Measurements from ENCODE around the gene SPTBN1. TPM values are rescaled to one million over a fixed set of nuclear protein-coding genes. Genes with fewer than 3 reads are reported as not detected.
A peak's percentile ranks its signal among the peaks of the same experiment; 100 is the strongest.

The SPTBN1 gene
- total RNA-seq, 1 donor from 2014 or later = 217 TPM

DNA sequence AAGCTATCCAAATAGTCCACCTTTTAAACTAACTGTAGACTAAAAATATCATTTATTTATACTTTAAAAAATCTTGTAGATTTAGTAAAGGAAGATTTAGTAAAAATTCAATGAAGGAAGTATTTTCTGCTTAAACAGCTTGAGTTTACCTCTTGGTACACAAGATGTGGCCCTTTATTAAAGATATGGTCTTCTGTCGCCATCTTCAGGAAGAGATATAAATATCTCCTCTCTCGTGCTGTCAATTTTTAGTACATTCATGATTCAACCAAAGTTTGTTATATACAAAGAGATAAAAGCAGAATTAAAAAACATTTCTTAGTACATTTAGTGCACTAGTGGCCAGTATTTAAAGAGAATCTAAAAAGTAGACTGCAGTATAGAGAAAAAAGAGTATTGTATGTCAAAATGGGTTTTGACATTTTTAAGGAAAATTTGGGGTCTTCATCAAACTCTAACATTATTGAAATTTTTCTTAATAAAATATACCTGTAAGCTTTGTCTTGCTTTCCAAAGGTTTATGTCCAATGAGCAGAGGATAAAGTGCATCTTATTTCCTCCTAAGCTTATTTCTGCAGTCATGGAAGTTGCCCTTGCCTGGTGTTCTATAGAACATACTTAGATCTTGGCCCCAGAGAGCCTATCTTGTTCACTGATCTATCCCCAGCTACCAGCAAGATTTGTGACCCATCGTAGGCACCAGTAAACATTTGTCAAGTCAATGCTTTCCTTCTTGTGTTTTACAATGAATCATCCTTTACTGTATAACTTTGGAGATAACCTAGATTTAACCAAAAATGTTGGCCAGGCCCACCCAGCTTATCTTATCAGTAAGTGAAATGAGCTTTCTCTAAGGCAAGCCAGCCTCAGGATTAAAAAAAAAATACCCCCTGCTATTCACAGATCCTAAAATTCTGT is 248.8 kb downstream of the SPTBN1 start:
- Mint-ChIP-seq H3K27ac (ENCODE audit: unreplicated experiment) (no peak overlapping the region), H3K27me3 (ENCODE audit: low read depth) (no peaks in the 10 kb centered on the region), H3K9me3 (peaks cover 2% of the 10 kb centered on the region), H3K36me3 (ENCODE audit: low read depth) (no peaks in the 10 kb centered on the region), H3K4me1 (no peaks in the 10 kb centered on the region), H3K4me3 (no peak overlapping the region)
- DNase-seq (ENCODE audit: low read depth, low spot score) = no peak
- TF ChIP-seq, protein P1, sequence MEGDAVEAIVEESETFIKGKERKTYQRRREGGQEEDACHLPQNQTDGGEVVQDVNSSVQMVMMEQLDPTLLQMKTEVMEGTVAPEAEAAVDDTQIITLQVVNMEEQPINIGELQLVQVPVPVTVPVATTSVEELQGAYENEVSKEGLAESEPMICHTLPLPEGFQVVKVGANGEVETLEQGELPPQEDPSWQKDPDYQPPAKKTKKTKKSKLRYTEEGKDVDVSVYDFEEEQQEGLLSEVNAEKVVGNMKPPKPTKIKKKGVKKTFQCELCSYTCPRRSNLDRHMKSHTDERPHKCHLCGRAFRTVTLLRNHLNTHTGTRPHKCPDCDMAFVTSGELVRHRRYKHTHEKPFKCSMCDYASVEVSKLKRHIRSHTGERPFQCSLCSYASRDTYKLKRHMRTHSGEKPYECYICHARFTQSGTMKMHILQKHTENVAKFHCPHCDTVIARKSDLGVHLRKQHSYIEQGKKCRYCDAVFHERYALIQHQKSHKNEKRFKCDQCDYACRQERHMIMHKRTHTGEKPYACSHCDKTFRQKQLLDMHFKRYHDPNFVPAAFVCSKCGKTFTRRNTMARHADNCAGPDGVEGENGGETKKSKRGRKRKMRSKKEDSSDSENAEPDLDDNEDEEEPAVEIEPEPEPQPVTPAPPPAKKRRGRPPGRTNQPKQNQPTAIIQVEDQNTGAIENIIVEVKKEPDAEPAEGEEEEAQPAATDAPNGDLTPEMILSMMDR (conservative IDR thresholded peaks at IDR 0.05) = peak; percentile 82

DNA sequence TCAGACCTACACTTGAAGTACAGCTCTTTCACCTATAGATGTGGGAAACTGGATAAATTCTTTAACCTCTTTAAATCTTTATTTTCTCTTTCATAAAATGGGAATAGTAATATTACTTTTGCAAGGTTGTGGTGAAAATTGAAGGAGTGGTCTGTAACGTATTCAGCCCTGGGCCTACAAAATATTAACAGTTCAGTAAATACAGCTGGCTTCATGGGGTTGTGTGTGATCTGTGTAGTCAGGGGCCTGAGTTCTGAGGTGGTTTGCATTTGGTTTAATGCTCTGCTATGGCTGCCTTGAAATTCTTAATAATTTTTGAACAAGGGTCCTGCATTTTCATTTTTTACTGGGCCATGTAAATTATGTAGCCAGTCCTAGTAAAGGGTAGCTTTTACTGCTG is 250.5 kb downstream of the SPTBN1 start:
- no peaks in the 10 kb centered on the region for H3K36me3 Mint-ChIP-seq (ENCODE audit: low read depth)
- DNase-seq (ENCODE audit: low read depth, low spot score) = no peak
- H3K4me1 Mint-ChIP-seq = no peaks in the 10 kb centered on the region
- peaks cover 2% of the 10 kb centered on the region for H3K9me3 Mint-ChIP-seq
- H3K27me3 Mint-ChIP-seq (ENCODE audit: low read depth) = no peaks in the 10 kb centered on the region
- TF ChIP-seq, protein P1 (conservative IDR thresholded peaks at IDR 0.05) = no peak
- H3K27ac Mint-ChIP-seq (ENCODE audit: unreplicated experiment) = no peak overlapping the region
- no peak overlapping the region for H3K4me3 Mint-ChIP-seq

DNA sequence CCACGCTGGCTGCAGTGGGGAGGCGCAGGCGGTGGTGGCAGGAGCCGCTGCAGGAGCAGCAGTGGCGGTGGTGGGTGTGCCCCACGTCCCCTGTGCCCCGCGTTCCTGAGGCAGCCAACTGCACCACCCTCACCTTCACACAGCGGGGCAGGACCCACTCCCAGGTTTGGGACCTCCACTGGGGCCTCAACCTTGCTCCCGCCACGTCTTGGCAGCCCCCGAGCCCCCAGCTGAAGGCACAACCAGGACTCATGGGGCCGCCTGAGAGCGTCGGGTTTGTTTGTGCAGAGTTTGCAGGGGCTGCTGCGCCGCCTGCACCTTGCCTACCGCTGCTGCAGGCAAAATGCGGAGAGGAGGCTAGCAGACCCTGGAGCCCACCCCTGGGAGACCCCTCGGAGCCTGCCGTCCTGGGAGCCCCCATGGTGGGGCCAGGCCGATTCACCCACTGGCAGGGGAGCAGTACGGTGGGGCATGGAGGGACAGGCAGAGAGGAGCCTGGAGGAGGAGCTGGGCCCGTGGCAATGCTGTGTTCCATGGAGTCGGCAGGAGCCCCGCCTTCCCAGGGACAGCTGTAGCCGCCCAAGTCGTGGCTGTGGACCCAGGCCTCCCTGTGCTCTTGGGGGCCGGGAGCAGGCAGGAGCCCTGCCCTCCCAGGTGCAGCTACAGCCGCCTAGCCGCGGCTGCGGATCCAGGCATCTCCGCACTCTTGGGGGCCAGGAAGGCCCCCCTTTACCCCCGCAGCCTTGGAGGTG is 252.6 kb downstream of the SPTBN1 start:
- Mint-ChIP-seq H3K4me1 (no peaks in the 10 kb centered on the region), H3K27ac (ENCODE audit: unreplicated experiment) (no peak overlapping the region), H3K27me3 (ENCODE audit: low read depth) (no peaks in the 10 kb centered on the region), H3K9me3 (no peaks in the 10 kb centered on the region), H3K36me3 (ENCODE audit: low read depth) (no peaks in the 10 kb centered on the region), H3K4me3 (no peak overlapping the region)
- TF ChIP-seq, protein P1 (conservative IDR thresholded peaks at IDR 0.05) = no peak
- no peak for DNase-seq (ENCODE audit: low read depth, low spot score)

DNA sequence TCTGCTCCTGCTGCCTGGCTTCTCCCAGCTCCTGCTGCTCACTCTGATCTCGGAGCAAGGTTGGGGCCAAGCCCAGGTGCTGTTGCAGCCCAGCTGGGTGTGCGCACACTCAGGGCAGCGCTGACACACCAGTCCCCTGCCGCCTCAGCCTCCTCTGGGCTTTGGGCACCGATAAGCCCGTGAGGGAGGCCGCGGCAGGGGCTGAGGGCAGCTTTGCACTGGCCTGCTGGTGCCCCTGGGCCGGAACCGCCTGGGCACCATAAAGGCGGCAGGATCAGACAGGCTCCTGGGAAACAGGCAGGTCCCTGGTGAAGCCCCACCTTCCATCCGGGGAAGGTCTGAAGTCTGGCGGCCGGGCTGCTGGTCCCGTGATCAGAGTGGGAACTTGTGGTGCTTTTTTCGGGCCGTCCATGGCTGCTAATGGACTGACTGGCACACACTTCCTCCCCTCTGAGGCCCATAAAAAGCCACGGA is 253.2 kb downstream of the SPTBN1 start:
- no peak for DNase-seq (ENCODE audit: low read depth, low spot score)
- H3K4me3 Mint-ChIP-seq = no peak overlapping the region
- no peaks in the 10 kb centered on the region for H3K9me3 Mint-ChIP-seq
- H3K36me3 Mint-ChIP-seq (ENCODE audit: low read depth) = no peaks in the 10 kb centered on the region
- no peaks in the 10 kb centered on the region for H3K27me3 Mint-ChIP-seq (ENCODE audit: low read depth)
- H3K4me1 Mint-ChIP-seq = no peaks in the 10 kb centered on the region
- no peak overlapping the region for H3K27ac Mint-ChIP-seq (ENCODE audit: unreplicated experiment)
- TF ChIP-seq, protein P1 (conservative IDR thresholded peaks at IDR 0.05) = no peak

DNA sequence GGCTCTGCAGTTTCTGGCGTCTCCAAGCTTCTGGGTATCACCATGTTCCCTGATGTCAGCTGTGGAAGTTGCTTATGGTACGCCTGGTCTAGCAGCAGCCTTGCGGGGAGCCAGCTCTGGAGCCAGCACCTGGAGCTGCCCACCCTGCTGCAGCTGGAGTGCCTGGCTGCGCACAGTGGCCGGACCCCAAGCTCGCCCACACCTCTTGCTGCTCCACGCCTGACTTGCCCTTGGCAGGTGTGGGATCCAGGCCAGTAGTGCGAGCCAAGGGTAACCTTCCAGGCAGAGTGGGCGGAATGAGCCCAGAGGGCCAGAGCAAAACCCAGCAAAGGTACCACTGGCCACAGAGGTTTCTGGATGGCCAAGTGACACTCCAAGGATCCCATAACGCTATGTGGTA is 254.1 kb downstream of the SPTBN1 start:
- H3K9me3 Mint-ChIP-seq = no peaks in the 10 kb centered on the region
- H3K27ac Mint-ChIP-seq (ENCODE audit: unreplicated experiment) = peak overlapping the region; percentile 65
- no peaks in the 10 kb centered on the region for H3K27me3 Mint-ChIP-seq (ENCODE audit: low read depth)
- no peaks in the 10 kb centered on the region for H3K36me3 Mint-ChIP-seq (ENCODE audit: low read depth)
- TF ChIP-seq, protein P1 (conservative IDR thresholded peaks at IDR 0.05) = no peak
- DNase-seq (ENCODE audit: low read depth, low spot score) = no peak
- H3K4me1 Mint-ChIP-seq = peaks cover 4% of the 10 kb centered on the region
- no peak overlapping the region for H3K4me3 Mint-ChIP-seq
